GM19372 (cell line): Measurements from ENCODE around the gene NFKBIB.
"Not testable (repeated sequence)": the region's sequence is repeated elsewhere in the genome, so short reads cannot be mapped to it uniquely, and the experiment has no call there.

Source experiments
- ATAC-seq: cut with Tn5 transposase; IDR thresholded peaks from one replicate; pipeline ENCODE4 v1.9.1; 2021; ENCODE audit warnings: mild to moderate bottlenecking, low read depth, moderate library complexity; ENCODE audit not compliant: unreplicated experiment

Gene NFKBIB

DNA sequence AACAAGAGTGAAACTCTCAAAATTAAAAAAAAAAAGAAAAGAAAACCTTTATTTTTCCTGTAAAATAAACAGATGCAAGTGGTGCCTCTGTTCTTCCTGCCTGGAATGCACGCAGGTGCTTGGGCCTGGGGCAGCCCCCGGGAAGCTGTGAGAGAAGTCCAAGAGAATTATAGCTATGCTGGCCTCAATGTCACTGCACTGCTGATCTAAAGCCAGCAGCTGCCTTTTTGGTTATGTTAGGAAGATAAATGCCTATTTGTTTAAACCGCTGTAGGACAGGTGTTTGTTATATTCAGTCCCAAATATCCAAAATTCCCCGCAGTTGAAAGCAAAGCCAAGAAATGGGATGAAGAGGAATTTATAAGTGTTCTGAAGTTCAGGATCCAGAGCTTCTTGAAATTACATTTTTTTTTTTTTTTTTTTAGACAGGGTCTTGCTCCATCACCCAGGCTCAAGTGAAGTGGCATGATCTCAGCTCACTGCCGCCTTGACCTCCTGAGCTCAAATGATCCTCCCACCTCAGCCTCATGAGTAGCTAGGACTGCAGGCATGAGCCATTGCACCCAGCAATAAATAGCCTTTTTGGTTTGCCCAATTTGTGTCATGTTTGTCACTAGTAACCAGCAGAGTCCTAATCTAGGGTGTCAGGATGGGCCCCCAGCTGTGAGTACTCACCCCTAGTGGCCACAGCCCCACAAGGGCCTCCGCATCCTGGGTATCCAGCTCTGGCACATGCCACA is 23.9 kb upstream of the NFKBIB start:
- ATAC-seq = no peak

DNA sequence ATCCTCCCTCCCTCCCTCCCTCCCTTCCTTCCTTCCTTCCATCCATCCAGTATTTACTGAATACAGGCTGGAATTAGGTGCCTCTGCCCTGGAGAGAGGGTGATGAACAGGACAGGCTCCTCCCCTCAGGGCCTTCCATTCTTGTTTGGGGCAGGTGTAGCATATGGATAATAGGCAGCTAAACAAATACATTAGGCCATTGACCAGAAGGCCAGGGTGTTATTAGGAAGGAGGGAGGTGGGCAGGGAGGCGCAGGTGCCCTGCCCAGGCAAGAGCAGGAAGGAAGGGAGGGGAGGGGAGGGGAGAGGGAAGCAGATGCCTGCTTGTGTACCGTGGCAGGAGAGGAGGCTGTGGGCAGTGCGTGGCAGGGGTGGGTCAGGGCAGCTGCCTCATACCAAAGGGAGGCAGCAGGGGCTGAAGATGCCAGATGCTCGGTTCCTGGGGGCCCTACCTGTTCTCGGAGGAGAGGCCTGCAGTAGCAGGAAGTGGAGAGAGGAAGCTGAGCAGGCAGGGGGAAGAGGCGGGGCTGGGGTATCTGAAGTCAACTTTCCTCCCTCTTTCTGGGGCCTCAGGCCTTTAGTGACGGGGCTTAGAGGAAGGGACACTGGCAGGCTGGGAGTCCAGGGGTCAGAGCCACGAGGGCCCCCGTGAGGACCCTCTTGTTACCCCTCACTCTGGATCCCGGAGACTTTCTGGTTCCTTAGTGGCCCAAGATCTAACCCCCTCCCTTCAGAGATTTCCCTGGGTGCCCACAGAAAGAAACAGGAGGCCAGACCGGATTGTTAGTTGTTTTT is 21.8 kb upstream of the NFKBIB start, which contains the start of gene RINL:
RINL (minus strand) TSS at position 495 of the 794 bp plus-strand sequence. CDS start 1,533 bp downstream, outside the sequence.
- no peak for ATAC-seq

DNA sequence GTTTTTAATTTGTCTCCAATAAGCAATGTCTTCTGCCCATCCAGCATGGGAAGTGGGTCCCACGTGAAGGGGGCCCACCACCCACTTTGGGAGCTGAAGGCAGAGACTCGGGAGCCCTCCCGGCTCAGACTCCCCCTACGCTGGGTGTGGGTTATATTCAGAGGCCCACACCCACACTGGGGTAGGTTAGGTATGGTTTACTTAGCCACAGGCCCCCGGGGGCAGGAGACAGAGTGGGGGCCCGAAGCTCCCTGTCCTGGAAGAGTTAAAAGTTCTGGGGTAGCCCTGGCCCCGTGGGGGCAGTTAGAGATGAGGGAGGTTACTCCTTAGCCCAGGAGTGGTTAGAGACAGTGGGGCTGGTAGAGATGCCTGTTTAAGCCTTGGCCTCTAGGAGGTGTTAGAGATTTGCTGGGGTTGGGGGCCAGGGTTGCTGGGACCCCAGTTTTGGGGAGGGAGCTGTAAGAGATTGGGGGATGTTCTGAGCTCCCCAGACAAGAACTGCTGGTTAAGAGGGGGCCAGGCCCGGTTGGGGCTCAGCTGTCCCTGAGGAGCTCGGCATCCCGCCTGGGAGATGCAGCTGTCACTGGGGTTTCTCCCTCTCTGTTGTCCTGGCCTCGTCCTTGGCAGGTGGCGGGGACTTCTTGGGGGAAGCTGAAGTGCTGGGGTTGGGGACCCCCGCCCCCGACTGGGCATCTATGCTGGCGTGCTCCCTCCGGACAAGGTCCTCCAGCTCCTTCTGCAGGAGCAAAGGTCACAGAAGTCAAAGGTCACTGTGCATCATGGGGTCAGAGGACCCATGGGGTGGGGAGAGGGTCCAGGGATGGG is 21.0 kb upstream of the NFKBIB start:
- ATAC-seq = no peak

DNA sequence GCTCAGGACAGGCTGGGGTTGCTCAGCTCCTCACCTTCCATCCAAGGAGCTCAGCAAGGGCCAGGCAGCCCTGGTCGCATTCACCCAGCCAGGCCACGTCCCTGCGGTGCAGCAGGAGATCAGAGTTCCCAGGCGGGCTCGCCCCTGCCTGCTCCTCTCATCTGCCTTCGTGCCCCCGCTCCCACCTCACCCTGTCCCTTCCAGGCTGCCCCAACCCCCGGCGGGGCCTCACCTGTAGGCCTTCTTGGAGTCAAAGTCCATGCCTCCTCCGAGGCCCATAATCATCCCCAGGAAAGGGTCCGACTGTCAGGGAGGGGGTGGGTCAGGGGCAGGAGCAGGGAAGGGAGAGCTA is 20.4 kb upstream of the NFKBIB start:
- ATAC-seq = no peak

DNA sequence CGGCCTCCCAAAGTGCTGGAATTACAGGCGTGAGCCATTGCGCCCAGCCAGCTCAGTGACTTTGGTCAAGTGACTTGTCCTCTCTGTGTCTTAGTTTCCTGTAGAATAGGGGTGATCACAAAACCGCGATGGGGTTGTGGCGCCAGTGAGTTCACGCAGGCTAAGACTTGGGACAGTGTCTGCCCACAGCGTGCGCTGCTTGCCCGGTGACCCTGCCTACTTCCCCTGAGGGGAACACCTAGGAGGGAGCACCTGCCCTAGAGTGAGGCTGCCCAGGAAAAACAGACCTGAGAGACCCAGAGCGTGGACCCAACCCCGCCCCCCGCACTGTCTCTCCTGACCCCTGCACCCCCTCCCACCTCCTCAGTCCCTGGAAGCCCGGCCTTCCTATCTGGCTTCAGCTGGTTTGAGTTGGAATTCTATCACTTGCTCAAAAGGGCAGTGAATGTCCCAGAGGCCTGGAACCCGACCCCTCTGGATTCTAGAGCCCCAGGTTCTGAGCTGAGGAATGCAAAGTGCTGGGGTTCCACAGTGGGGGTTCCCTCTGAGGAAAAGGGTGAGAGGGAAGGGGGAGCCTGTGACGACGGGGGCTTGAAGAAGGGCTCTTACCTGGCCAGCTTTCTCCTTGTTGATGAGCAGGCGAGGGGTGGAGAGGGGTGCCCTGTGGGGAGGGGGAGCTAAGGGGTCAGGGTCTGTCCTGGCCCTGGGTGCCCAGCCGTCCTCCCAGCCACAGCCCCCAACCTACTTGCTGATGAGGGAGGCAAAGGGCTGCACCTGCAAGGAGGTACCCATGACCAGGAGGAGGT is 19.5 kb upstream of the NFKBIB start:
- ATAC-seq = no peak

DNA sequence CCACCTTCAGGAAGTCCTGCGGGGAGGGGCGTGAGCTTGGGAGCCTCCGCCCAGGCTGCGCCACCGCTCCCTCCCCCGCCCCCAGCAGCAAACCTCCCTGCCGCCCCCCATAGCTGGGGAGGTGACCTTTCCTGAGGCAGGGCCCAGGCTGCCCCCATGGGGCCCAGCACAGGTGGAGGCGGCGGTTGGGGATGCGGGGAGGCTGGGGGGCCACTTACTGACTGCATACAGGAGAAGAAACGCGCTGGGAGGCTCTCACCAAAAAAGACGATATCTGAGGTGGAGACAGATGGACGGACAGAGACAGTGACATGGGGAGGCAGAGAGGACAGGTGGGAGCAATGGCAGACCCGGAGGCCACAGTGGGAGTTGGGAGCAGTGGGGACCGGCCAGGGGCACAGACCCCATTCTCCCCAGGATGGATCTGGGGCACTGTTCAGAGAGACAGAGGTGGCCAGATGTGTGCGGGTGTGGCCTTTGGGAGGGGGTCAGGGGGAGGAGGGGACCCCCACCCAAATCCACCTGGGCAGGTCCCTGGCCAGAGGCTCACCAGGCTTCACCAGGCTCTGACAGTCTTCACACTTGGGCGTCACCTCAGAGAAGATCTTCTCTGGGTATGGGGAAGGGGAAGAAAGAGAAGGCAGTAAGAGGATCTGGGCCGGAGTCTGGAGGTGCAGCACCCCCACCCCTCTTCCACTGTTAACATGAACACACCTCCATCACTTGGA is 18.7 kb upstream of the NFKBIB start:
- ATAC-seq = no peak

DNA sequence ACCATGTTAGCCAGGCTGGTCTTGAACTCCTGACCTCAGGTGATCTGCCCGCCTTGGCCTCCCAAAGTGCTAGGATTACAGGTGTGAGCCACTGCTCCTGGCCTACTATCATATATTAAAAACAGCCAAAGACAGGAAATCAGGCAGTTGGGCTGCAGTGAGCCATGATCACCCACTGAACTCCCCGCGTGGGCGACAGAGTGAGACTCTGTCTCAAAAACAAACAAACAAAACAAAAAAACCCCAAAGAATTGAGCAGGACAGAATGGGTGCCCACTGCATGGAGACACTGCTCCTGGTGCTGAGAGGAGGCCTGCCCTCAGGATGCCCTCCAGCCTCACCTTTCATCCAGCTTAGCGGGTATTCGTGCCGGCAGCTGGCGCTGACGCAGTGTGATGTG is 16.5 kb upstream of the NFKBIB start:
- no peak for ATAC-seq

DNA sequence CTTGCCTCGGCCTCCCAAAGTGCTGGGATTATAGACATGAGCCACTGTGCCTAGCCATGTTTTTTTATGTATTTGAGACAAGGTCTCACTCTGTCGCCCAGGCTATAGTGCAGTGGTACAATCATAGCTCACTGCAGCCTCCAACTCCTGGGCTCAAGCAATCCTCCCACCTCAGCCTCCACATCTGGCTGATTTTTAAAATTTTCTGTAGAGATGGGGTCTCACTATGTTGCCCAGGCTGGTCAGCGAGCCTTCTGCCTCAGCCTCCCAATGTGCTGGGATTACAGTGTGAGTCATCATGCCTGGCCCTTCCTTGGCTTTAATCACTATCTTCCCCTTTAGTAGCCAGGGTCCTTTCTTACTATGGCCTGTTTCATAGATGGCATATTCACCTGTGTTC is 15.1 kb upstream of the NFKBIB start:
- not testable (repeated sequence) for ATAC-seq

DNA sequence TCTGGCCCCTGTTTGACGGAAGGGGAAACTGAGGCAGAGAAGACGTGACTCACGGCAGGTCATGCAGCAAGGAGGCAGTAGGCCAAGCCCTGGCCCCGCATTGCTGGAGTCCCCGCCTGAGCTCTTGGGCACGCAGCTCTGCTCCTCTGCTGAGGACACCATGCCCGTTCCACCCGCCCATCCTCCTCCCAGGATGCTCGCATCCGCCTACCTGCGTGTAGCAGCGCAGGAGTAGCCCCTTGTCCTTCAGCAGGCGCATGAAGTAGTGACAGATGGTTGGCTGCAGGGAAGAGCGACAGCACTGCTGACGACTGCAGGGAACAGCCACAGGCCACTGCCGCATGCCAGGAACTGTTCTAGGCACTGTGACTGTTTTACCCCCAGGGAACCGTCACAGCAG is 10.9 kb upstream of the NFKBIB start:
- no peak for ATAC-seq

DNA sequence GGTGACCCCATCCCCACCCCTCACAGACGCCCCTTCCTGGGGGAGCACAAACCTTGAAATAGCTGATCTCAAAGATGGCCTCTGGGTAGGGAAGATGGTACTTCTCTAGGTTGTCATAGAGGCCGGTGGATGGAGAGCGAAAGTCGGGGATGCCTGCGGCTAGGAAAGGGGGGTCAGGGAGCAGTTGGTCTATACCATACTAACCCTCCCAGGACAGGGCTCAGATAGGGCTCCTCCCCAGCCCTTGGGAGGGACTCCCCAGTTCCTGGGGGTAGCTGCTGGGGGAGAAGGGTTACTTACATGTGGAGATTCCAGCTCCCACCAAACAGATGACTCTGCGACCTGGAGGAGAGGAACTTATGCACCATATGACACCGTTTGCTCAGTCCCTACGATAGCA is 10.0 kb upstream of the NFKBIB start:
- ATAC-seq = no peak

DNA sequence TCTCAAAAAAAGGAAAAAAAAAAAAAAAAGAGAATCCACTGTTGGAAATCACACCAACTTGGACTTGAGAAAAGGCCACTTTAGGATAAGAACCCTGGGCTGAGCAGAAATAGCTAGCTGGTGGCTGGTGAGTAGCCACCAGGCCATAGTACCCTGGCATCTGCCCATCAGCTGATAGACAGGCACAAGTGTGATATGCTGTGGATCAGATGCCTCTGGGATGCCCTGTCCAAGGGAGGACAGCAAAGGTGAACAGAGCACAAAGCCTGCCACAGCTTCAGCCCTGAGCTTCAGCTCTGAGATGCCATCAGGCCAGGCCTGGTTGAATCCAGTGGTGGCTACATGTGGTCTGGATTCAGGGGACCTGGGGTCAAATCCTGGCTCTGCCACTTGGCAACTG is 9.1 kb upstream of the NFKBIB start:
- ATAC-seq = no peak

DNA sequence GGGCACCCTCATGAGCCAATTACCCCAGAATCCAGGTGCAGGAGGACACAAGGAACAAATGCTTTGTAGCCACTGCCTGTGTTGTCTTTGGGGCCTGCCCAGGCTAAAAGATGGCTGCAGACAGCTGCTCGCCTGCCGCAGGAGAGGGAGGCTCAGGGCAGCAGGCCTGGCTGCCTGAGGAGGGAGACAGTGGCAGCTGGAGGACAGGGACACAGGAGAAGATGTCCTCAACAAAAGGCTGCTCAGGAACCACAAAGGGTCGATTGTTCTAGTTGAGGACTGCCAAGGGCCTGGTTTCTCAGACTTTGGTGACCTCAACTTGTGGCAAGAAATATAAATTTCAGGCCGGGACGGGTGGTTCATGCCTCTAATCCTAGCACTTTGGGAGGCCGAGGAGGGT is 8.0 kb upstream of the NFKBIB start:
- ATAC-seq = no peak

DNA sequence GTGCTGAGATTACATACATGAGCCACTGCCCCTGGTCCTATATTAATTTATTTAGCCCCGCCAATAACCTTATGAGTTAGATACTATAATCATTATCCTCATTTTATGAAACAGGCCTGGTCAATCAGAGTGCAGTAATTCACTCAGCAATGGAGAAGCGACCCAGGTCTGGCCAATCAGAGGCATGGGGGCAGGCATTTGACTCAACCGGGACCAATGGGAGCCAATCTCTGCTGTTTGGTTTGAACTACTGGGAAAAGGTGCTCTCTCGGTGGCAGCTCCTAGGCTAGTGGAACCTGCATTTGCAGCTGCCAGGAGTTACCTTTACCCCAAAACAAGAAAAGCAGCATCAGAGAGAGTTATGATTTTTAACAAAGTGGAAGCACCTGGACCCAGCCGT is 6.9 kb upstream of the NFKBIB start:
- ATAC-seq = no peak

DNA sequence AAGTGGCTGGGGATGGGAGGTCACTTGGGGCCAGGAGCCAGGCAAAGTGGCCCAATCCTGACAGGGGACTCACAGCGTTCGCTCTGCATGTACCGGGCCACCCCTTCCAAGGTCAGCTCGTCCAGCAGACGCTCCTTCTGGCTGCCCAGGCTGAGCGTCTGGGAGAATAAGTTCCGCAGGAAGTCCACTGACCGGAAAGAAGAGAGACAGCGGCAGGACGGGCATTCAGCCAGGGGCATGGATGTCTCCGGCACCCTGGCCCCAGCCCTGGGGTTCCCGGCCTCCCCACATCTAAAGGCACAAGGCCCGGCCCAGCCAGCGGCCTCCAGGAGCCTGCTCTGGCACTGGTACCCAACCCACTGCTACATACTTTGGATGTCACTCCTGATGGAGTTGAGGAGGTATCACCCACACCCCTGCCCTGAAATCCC is 6.4 kb upstream of the NFKBIB start:
- no peak for ATAC-seq

DNA sequence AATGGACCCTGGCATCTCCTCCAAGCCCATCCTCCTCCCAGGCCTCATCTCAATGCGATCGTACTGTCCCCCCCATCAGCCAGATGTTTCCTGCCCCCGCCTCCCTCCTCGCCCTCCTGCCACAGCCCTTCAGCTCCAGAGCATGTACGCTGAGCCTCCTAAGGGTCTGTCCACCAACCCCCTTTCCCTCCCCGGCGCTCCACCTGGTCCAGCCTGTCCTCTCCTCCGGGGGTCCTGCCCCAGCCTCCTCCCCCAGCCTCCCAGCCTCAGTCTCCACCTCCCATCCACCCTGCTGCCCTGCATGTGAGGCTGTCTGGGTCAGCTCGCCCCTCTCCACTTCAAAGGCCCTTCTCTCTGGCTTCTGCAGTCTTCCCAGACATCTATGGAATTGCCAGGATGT is 4.8 kb upstream of the NFKBIB start:
- ATAC-seq = no peak

DNA sequence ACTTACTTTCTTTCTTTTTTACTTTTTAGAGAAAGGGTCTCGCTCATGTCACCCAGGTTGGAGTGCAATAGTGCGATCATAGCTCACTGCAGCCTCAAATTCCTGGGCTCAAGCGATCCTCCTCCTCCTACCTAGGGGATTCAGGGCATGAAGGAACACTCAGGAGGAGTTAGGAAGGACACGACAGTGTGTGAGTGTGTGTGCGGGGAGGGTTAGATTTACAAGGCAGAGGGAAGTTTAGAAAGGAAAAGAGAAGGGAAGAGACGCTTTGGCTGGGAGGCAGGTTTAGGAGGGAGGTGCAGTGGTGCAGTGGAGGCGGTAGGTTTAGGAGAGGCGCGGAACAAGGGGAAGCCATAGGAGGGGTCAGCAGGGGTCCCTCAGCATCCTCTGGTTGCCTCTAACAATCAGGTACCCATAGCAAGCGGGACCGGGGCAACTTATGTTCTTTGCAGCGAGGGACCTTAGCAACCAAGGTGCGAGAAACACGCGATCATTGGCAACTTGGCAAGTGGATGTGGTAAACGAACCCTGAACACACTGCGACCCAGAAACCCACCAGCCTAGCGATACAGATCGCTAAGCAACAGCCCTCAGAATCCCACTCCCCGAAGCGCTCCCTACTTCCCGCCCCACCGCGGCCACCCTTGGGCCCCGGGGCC is 852 bp upstream of the NFKBIB start:
- ATAC-seq = no peak

DNA sequence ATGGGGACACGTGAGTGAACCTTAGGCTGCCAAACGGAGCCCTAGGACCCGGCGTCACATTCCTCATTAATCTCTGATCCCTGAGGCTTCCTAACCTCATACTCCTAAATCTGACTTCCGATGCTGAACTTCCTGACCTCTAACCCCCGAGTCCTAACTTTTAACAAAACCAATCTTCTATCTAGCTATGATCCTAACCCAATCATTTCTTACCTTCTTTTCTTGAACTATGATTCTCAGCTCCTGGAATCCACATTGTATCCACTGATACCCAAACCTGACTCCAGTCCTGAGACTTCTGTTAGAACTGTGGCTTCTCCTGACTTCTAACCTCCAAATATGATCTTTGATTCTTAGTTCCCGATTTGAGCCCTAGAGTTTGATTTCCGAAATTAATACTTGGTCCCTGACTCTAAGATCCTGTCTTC is 447 bp downstream of the NFKBIB start:
- no peak for ATAC-seq

DNA sequence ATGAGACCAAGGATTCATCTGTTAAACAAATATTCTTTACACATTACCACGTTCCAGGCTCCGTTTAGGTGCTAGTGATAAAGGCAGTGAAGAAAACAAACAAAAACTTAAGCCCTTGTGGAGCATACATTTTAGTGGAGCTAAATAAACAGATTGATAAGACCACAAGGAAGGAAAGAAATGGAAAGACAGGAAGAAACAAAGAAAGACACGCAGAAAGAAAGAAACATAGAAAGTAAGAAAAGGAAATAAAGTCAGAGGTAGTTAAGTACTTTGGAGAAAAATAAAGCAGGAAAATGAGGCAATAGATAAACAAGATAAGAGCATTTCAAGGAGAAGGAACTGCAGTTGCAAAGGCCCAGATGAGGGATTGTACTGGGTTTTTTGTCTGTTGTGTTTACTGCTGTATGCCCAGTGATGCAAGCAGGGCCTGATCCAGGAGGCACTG is 998 bp downstream of the NFKBIB start:
- ATAC-seq = no peak

DNA sequence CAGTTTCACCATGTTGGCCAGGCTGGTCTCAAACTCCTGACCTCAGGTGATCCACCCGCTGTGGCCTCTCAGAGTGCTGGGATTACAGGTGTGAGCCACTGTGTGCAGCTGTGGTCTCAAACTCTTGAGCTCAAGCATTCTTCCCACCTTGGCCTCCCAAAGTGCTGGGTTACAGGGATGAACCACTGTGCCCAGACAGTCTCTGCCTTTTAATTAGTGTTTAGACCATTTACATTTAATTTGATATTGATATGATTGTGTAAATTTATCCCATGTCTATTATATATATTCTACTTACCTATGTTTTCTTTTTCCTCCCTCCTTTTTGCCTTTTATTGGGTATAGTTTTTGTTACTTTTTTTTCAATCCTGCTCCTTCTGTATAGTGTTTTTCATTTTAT is 1.9 kb downstream of the NFKBIB start:
- ATAC-seq = no peak
